G401 (cell line): ENCODE measurements around the gene ZFYVE26. TPM values are rescaled to one million over a fixed set of nuclear protein-coding genes. Genes with fewer than 3 reads are reported as not detected.
"Not testable (repeated sequence)": the region's sequence is repeated elsewhere in the genome, so short reads cannot be mapped to it uniquely, and the experiment has no call there.

Experiments
- DNase-seq: peaks from one replicate; pipeline ENCODE4 v3.0.0-alpha.2; 2015; ENCODE audit warnings: low spot score
- in situ Hi-C: cut with HindIII; loops from 2 replicates; pipeline ENCODE4 v1.10.0; 2016; ENCODE audit warnings: low sequenced_read_pairs, mixed read lengths
- total RNA-seq: library from RNA; depleted of rRNA; stranded (reverse); fragments of >200 nt; shearing (Covaris generic); gene quantifications from 2 replicates; pipeline ENCODE4 v1.2.3, GENCODE V29; 2014

The ZFYVE26 gene
- total RNA-seq, 1 experiment from 2014 or later, result 93.4 TPM

DNA sequence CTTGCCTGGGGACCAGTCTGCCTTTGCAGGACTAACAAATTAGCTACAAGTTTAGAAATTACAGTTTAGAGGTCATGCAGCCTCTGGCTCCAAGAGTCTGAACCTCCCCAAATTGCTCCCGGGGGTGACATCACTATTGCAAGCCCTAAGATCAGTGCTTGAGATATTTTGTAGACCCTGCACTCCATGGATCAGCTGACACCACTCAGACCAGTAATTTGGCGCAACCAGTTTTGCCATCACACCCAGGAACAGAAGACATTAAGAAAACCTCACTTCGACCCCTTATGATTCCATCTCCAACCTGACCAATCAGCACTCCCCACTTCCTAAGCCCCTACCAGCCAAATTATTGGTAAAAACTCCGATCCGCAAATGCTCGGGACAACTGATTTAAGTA lies 2.1 kb upstream of the ZFYVE26 start:
- peak; percentile 72 for DNase-seq
- in situ Hi-C loops, result not testable (repeated sequence)

GRCh38 chr14:67817750-67818438 lies 1.5 kb upstream of the ZFYVE26 start:
- in situ Hi-C loops, result no loop called here
- peak; percentile 67 for DNase-seq

- in situ Hi-C loops, result no loop called here
Observed at GRCh38 chr14:67815573-67816225, 691 bp downstream of the ZFYVE26 start.

GRCh38 chr14:67814821-67815220 lies 1.6 kb downstream of the ZFYVE26 start:
- in situ Hi-C loops, result no loop called here
- peak; percentile 23 for DNase-seq

More at GRCh38 chr14:67815573-67816225, 691 bp downstream of the ZFYVE26 start:
- DNase-seq, result peak; percentile 63

DNA sequence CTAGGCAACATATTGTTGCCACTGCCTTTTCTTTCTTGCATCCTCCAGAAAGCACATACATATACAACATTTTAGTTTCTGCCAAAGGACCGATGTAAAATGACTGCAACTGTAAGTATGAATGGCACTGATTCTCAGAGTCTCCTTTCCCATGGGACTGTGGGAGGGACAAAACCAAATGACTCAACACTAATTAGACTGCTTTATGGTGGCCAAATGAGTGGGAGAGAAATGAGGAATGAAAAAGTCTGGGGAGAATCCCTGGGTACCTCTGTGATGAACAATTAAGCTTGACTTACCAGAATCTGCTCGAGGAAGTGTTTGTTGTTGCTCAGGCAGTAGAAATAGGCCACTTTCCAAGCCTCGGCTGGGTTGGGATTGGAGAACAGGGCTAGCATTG lies 10.1 kb downstream of the ZFYVE26 start:
- in situ Hi-C loops, result no loop called here
- no peak for DNase-seq

DNA sequence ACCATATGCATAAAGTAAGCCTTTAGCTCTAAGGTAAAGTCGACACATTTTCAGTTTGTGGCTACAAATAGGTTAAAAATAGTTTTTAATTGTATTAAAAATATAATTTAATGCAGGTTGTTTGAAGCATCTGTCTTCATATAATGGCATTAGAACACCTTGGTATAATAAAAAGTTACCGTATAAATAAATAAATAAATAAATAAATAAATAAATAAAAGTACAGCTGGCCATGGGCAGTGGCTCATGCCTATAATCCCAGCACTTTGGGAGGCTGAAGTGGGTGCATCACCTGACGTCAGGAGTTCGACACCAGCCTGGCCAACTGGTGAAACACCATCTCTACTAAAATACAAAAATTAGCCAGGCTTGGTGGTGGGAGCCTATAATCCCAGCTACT lies 15.6 kb downstream of the ZFYVE26 start:
- no peak for DNase-seq
- in situ Hi-C loops, result no loop called here

DNA sequence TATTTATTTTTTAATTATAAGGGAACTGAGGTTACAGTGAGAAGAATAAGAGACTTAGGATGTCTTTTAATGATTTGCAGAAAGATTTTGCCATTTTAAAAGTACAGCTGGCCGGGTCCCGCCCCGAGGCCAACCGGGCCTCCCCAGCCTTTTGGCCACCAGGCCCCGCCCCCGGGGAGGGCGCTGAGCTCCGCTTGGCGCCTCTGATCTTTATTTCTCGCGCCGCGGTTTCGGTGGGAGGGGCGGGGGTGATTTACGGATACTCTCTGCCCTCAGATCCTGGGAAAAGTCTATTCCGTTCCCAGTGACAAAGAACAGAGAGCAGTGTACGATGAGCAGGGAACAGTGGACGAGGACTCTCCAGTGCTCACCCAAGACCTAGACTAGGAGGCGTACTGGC lies 17.7 kb downstream of the ZFYVE26 start:
- in situ Hi-C loops, result no loop called here
- no peak for DNase-seq

GRCh38 chr14:67787673-67788072 lies 28.7 kb downstream of the ZFYVE26 start:
- DNase-seq, result no peak
- in situ Hi-C loops, result no loop called here

- in situ Hi-C loops, result no loop called here
- DNase-seq, result no peak
Observed at GRCh38 chr14:67785270-67786109, 30.9 kb downstream of the ZFYVE26 start.

GRCh38 chr14:67784244-67784823 lies 32.1 kb downstream of the ZFYVE26 start:
- DNase-seq, result no peak
- in situ Hi-C loops, result no loop called here

GRCh38 chr14:67782090-67782489 lies 34.3 kb downstream of the ZFYVE26 start:
- in situ Hi-C loops, result no loop called here
- DNase-seq, result no peak

- in situ Hi-C loops, result no loop called here
- no peak for DNase-seq
Observed at GRCh38 chr14:67778792-67779191, 37.6 kb downstream of the ZFYVE26 start.

- DNase-seq, result no peak
- in situ Hi-C loops, result no loop called here
Observed at GRCh38 chr14:67776653-67777322, 39.6 kb downstream of the ZFYVE26 start.

DNA sequence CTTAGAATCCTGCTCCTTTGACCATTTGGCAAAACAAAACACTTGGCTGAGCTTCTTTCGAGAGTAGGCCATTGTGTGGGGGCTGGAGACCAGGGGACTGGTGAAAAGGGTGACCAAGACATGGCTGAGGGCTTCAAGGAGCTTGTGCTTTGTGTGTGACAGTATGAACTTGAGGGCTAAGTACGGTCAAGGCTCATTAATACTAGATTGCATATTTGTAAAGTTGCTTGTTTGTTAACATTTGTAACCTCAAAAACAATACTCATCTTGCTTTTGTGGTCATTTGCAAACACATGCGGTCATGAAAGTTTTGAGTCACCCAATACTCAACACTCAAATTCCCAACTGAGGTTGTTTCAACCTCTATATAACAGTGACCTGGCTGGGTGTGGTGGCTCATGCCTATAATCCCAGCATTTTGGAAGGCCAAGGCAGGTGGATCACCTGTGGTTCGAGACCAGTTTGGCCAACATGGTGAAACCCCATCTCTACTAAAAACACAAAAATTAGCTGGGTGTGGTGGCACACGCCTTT lies 42.5 kb downstream of the ZFYVE26 start:
- DNase-seq, result no peak
- in situ Hi-C loops, result no loop called here

DNA sequence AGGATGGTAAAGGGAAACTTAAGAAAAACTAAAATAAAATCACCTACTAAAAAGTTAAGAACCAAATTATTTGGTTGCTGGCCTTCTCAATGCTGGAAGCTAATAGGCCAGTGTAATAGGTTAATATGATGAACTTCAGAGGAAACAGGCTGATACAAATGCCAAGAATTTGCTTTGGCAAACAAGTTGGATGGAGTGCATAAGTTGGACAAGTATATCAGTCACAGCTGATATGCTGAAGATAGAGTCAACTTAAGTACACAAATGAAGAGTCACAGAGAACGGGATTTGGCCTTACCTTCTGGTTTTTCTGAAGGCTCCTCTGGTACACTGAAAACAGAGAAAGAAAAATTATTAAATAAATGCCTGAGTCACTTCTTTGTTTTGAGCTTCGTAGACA lies 48.2 kb downstream of the ZFYVE26 start:
- DNase-seq, result no peak
- in situ Hi-C loops, result no loop called here

DNA sequence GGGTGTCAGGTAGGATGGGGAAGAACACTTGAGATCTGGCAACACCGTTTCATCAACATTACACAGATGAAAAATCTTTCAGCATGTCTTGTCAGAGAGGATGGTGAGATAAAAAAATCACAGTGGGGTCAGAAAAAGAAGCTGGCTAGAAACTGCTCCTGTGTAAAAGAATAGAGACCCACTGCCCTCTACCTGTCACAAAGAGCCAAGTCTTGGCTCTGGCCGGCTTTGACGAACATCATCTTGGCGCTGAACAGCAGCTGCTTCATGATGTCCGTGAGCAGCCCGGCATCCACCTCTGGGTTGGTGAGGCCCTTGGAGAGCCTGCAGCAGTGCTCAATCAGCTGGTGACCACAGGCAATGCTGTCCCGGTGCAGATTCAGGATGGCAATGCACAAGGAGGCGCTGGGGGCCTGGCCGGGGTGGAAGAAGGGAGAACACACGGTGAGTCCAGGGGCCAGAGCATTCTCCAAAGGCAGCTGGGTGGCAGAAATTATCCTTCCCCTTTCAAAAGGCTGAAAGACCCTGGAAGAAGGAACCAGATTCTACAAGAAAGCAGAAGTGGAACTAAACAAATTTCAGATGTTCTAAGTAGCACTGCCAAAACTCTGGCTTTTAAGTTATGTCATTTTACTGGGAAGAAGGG lies 50.2 kb downstream of the ZFYVE26 start:
- in situ Hi-C loops, result no loop called here
- no peak for DNase-seq

DNA sequence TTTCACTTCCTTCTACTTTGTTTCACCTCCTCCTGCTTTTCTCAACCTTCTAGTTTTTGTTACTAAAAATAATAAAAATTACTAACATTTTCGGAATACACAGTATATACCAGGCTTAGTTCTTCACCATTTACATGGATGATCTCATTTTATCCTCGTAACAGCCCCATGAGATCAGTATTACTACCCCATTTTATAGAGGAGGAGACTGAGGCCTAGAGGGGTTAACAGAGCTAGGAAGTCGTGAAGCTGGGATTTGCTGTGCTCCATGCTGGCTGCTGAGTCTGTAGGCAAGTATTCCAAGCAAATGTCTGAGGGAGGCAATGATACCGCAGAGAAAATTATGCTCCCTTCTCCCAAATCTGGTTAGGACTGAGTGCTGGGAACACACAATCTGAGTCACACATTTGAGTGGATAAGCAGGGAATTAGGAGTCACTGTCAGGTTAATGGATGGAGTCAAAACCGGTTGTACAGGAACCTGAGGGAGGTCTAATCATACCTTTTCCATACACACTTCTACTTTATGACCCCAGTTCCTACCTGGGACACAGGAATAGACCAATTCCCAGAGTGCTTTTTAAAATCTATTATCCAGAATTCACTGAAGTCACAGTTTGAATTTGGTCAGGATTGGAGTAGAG lies 51.1 kb downstream of the ZFYVE26 start:
- in situ Hi-C loops, result no loop called here
- DNase-seq, result no peak

DNA sequence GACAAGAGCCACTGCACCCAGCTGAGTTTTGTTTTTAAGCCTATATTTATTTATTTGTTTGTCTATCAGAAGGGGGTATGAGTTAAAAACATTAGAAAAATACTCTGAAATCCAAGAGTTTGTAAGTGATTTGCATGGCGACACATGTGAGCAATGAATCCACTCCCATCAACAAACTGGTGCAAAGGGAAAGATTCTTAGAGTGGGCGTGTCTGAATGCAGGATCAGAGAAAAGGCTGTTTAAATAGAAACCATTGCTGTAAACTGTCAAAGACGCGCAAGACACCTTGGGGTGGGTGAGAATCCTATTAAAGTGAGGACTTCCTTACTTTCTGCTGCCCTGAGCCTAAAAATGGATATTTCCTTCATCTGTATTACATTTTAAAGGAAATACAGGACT lies 51.9 kb downstream of the ZFYVE26 start:
- in situ Hi-C loops, result no loop called here
- DNase-seq, result no peak
